NCI-H128 (cell line): ENCODE measurements around the gene INTS11.

Experiments used
- DNase-seq: peaks from one replicate; lab custom pipeline; 2025; ENCODE audit not compliant: unreplicated experiment; lab: John Stamatoyannopoulos, UW

The INTS11 gene

GRCh38 chr1:1272341-1273208 lies 51.9 kb downstream of the INTS11 start:
- DNase-seq = no peak

GRCh38 chr1:1270813-1271212 lies 53.6 kb downstream of the INTS11 start:
- DNase-seq = no peak

DNA sequence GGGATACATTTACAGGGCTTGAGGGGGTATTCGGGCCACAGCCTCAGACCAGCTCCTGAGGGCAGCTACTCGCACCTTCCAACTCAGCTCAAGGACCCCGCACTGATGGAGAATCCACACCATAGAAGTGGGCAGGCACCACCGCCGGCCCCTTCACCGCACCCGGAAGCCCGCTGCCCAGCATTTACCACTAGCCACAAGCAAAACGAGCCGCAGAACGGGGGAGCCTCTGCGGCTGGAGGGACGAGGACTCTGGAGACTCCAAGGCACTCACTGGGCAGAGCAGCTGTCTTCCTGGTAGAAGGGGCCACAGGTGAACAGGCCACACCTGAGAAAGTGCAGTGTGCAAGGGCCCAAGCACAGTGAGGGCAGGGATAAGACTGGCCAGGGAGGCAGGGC lies 56.2 kb downstream of the INTS11 start:
- DNase-seq = no peak

DNA sequence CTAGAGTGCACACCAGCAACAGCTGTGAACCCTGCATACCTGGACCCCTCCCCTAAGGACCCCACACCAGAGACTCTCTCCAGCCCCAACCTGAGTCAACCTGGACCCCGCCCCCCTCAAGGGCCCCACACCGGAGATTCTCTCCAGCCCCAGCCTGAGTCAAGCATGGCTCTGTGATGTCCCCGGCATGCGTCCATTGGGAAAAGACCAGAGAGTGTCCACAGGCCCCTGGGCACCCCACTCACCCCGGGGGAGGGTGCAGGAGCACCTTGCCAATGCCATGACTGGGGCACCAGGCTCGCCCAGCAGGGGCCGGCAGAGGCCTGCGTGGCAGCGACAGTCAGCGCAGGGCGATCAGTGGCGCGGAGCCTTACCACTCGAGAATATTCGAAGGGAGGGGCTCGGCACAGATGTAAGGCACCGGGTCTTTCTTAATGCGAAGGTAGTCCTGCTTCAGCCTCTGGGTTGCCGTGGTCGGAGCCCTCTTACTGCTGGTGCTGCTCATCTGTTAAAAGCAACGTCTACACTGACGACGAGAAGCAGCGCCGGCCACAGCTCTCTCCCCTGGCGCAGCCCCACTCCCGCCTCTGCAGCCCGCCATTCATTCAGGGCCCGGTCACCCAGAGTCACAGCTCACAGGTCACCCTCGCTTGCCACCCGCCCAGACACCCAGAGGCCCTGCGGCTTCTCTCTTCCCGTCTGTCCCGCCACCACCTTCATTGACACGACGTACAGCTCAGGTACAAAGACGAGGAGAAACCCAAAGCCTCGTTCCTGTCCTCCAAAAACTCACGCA lies 56.8 kb downstream of the INTS11 start:
- DNase-seq = no peak

- DNase-seq = no peak
Measured at GRCh38 chr1:1264868-1265272, 59.6 kb downstream of the INTS11 start.

GRCh38 chr1:1264026-1264425 lies 60.4 kb downstream of the INTS11 start:
- no peak for DNase-seq

DNA sequence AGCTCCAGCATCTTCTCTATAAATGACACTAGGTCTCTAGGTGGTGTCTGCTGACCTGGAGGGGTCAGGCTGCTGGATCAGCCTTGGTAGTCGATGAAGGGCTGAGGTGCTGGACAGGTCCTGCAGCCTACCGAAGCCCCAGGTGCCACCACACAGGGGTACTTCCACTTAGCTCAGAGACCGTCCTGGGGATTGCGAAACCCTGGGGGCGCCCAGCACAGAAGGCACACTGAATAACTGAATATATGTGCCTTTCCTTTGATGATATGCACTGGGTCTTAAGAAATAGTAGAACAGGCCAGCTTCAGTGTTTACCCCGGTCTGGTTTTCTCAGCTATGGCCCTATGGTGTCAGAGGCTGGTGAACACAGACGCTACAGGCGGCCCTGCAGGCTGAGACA lies 61.7 kb downstream of the INTS11 start:
- no peak for DNase-seq

- DNase-seq = no peak
Measured at GRCh38 chr1:1262071-1262470, 62.4 kb downstream of the INTS11 start.
